Adrenal gland (tissue), 5 donors: ENCODE measurements around the gene CES4A.

ENCODE experiments used
- POLR2A ChIP-seq, 2 donors: fragments of 450-650 bp; IDR thresholded peaks; one replicate each; pipeline ENCODE4 v1.6.1; 2017; ENCODE audit warnings: antibody characterized with exemption in 2 of 2, mild to moderate bottlenecking in 2 of 2, moderate library complexity in 1 of 2
- TF ChIP-seq, protein P1 (sequence below), 6 experiments: fragments of 450-650 bp in 4 of 6; fragments of 200-600 bp in 2 of 6; sonication (generic) in 1 of 6; IDR thresholded peaks; 1 replicate in 5 of 6; 2 replicates in 1 of 6; pipeline versions ENCODE4 v1.5.1 to v1.8.0; 2016 to 2021; ENCODE audit warnings: antibody characterized with exemption in 6 of 6, mild to moderate bottlenecking in 2 of 6, moderate library complexity in 1 of 6
- donor health status: DM: no; HTN: no; CAD: no.

- no peak for TF ChIP-seq POLR2A (IDR thresholded peaks at IDR 0.05)
- TF ChIP-seq, protein P1, sequence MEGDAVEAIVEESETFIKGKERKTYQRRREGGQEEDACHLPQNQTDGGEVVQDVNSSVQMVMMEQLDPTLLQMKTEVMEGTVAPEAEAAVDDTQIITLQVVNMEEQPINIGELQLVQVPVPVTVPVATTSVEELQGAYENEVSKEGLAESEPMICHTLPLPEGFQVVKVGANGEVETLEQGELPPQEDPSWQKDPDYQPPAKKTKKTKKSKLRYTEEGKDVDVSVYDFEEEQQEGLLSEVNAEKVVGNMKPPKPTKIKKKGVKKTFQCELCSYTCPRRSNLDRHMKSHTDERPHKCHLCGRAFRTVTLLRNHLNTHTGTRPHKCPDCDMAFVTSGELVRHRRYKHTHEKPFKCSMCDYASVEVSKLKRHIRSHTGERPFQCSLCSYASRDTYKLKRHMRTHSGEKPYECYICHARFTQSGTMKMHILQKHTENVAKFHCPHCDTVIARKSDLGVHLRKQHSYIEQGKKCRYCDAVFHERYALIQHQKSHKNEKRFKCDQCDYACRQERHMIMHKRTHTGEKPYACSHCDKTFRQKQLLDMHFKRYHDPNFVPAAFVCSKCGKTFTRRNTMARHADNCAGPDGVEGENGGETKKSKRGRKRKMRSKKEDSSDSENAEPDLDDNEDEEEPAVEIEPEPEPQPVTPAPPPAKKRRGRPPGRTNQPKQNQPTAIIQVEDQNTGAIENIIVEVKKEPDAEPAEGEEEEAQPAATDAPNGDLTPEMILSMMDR (IDR thresholded peaks at IDR 0.05): no peak
Measured at GRCh38 chr16:66986559-66986958, 1.8 kb upstream of the CES4A start.
